WTC11 (cell line): ENCODE results near the gene MCOLN3. TPM values are rescaled to one million over a fixed set of nuclear protein-coding genes. Genes with fewer than 3 reads are reported as not detected.

ENCODE experiments used
- ATAC-seq: fragments of 200-7000 bp; cut with Tn5 transposase; 2 replicates; pipeline ENCODE4 v1.10.0; 2021; ENCODE audit warnings: mild to moderate bottlenecking, moderate library complexity
- CTCF ChIA-PET: fragments of 300-600 bp; sonication (Branson Sonifier 250); formaldehyde crosslinking; loops from one replicate; lab custom pipeline; 2021; ENCODE audit warnings: antibody characterized with exemption; lab: Charles Lee
- POLR2A ChIA-PET: fragments of 350-600 bp; sonication (Branson Sonifier 250); formaldehyde crosslinking; loops from one replicate; lab custom pipeline; 2021; ENCODE audit warnings: antibody characterized with exemption; lab: Charles Lee
- DNase-seq: peaks from one replicate; pipeline ENCODE4 v3.0.0; 2021; ENCODE audit warnings: low spot score
- H3K27ac Mint-ChIP-seq: 2 replicates; pipeline ENCODE4 v1.8.0; 2021; ENCODE audit warnings: mixed read lengths
- H3K27me3 Mint-ChIP-seq: 2 replicates; pipeline ENCODE4 v1.8.0; 2021; ENCODE audit warnings: low read depth, mild to moderate bottlenecking, moderate library complexity, mixed read lengths
- H3K36me3 Mint-ChIP-seq: 2 replicates; pipeline ENCODE4 v1.8.0; 2021; ENCODE audit warnings: mixed read lengths
- H3K4me1 Mint-ChIP-seq: 2 replicates; pipeline ENCODE4 v1.8.0; 2022; ENCODE audit warnings: mixed read lengths
- H3K4me3 Mint-ChIP-seq: 2 replicates; pipeline ENCODE4 v1.8.0; 2021; ENCODE audit warnings: mild to moderate bottlenecking, moderate library complexity, mixed read lengths
- H3K9me3 Mint-ChIP-seq: 2 replicates; pipeline ENCODE4 v1.8.0; 2021; ENCODE audit warnings: mixed read lengths
- ARID4B ChIP-seq: sonication (generic); formaldehyde crosslinking; IDR thresholded peaks from 2 replicates; pipeline ENCODE4 v1.8.0; 2023; ENCODE audit warnings: missing genetic modification reagents, mild to moderate bottlenecking, borderline replicate concordance
- CREB1 ChIP-seq: sonication (generic); formaldehyde crosslinking; IDR thresholded peaks from 2 replicates; pipeline ENCODE4 v1.8.0; 2023; ENCODE audit warnings: mild to moderate bottlenecking, missing genetic modification reagents
- CREM ChIP-seq: sonication (generic); formaldehyde crosslinking; IDR thresholded peaks from 2 replicates; pipeline ENCODE4 v1.8.1; 2022; ENCODE audit warnings: mild to moderate bottlenecking, missing genetic modification reagents, moderate library complexity
- FOXP1 ChIP-seq: sonication (generic); formaldehyde crosslinking; IDR thresholded peaks from 2 replicates; pipeline ENCODE4 v1.8.0; 2022; ENCODE audit warnings: missing genetic modification reagents, mild to moderate bottlenecking, moderate library complexity, borderline replicate concordance
- GTF2I ChIP-seq: fragments of 250-450 bp; sonication (Bioruptor Pico); conservative IDR thresholded peaks from 2 replicates; pipeline ENCODE4 v1.4.0; 2021; ENCODE audit warnings: mild to moderate bottlenecking
- JAZF1 ChIP-seq: fragments of 250-450 bp; sonication (Bioruptor Pico); IDR thresholded peaks from 2 replicates; pipeline ENCODE4 v1.9.0; 2021; ENCODE audit warnings: moderate library complexity, mild to moderate bottlenecking, inconsistent platforms
- NFYB ChIP-seq: sonication (generic); formaldehyde crosslinking; conservative IDR thresholded peaks from 2 replicates; pipeline ENCODE4 v1.8.0; 2022; ENCODE audit warnings: low read depth, missing genetic modification reagents
- NR2C2 ChIP-seq: sonication (generic); formaldehyde crosslinking; IDR thresholded peaks from 2 replicates; pipeline ENCODE4 v1.8.0; 2022; ENCODE audit warnings: mild to moderate bottlenecking, missing genetic modification reagents
- SMAD3 ChIP-seq: sonication (generic); formaldehyde crosslinking; IDR thresholded peaks from 2 replicates; pipeline ENCODE4 v1.8.0; 2022; ENCODE audit warnings: missing genetic modification reagents, mild to moderate bottlenecking, borderline replicate concordance
- TEAD1 ChIP-seq: sonication (generic); formaldehyde crosslinking; IDR thresholded peaks from 2 replicates; pipeline ENCODE4 v1.8.0; 2022; ENCODE audit warnings: mild to moderate bottlenecking, missing genetic modification reagents
- ZNF138 ChIP-seq: sonication (generic); formaldehyde crosslinking; conservative IDR thresholded peaks from 2 replicates; pipeline ENCODE4 v1.8.1; 2022; ENCODE audit warnings: mild to moderate bottlenecking, moderate library complexity, missing genetic modification reagents
- ZNF423 ChIP-seq: fragments of 250-450 bp; sonication (Bioruptor Pico); IDR thresholded peaks from 2 replicates; pipeline ENCODE4 v2.1.2; 2022; ENCODE audit warnings: mild to moderate bottlenecking, moderate library complexity
- total RNA-seq: library from RNA; stranded (reverse); gene quantifications from 3 replicates; pipeline ENCODE4 v1.2.3, GENCODE V29; 2021
- TF ChIP-seq, protein P1 (sequence below): sonication (generic); formaldehyde crosslinking; IDR thresholded peaks from 2 replicates; pipeline ENCODE4 v1.8.0; 2022; ENCODE audit warnings: mild to moderate bottlenecking, missing genetic modification reagents
- TF ChIP-seq, protein P2 (sequence below): sonication (generic); formaldehyde crosslinking; IDR thresholded peaks from 2 replicates; pipeline ENCODE4 v1.8.0; 2022; ENCODE audit warnings: missing genetic modification reagents
- TF ChIP-seq, protein P3 (sequence below): fragments of 250-450 bp; sonication (Bioruptor Pico); IDR thresholded peaks from 2 replicates; pipeline ENCODE4 v1.9.0; 2021; ENCODE audit warnings: mild to moderate bottlenecking
- TF ChIP-seq, protein P4 (sequence below): sonication (generic); formaldehyde crosslinking; IDR thresholded peaks from 2 replicates; pipeline ENCODE4 v1.8.0; 2022; ENCODE audit warnings: mild to moderate bottlenecking, missing genetic modification reagents
- TF ChIP-seq, protein P5 (sequence below): sonication (generic); formaldehyde crosslinking; IDR thresholded peaks from 2 replicates; pipeline ENCODE4 v1.8.1; 2022; ENCODE audit warnings: missing genetic modification reagents, borderline replicate concordance

MCOLN3 gene
- total RNA-seq, 1 experiment from 2014 or later = 6.4 TPM

DNA sequence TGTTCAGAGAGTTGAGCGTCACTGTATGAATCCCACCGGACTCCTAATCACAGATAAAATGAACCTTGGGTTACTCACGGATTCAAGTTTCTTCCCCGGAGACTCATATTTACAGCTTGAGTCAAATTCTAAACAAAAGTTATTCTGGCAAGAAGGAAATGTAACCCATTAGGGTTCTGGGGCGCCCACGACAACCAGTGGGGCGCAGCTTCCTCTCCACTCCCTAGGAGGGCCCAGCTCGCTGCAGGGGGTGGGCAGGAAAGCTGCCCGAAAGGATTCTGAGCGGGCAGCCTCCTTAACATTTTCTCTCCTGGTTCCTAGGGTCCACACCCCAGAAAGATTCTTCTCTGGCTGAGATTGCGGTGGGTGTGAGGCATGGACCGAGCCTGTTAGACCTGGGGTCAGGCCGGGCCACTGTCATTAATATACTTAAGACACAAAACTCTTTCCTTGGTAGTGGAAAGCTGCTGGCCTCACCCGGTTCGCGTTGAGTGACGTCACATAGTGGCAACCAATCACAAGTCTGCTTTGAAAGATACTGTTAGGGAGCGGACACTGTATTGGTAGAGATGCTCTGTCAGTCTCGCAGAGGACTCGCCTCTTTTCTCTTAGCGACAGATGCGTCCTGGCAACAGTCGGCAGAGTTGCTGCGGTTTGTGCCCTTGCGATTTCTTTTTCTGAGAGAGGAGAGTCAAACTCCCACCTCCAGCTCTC, 13.6 kb upstream of the MCOLN3 start:
- TF ChIP-seq, protein P1, sequence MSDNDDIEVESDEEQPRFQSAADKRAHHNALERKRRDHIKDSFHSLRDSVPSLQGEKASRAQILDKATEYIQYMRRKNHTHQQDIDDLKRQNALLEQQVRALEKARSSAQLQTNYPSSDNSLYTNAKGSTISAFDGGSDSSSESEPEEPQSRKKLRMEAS (CRISPR knock-in tag) = no peak
- peak; percentile 84 for TF ChIP-seq ZNF423 (CRISPR knock-in tag)
- TF ChIP-seq, protein P2, sequence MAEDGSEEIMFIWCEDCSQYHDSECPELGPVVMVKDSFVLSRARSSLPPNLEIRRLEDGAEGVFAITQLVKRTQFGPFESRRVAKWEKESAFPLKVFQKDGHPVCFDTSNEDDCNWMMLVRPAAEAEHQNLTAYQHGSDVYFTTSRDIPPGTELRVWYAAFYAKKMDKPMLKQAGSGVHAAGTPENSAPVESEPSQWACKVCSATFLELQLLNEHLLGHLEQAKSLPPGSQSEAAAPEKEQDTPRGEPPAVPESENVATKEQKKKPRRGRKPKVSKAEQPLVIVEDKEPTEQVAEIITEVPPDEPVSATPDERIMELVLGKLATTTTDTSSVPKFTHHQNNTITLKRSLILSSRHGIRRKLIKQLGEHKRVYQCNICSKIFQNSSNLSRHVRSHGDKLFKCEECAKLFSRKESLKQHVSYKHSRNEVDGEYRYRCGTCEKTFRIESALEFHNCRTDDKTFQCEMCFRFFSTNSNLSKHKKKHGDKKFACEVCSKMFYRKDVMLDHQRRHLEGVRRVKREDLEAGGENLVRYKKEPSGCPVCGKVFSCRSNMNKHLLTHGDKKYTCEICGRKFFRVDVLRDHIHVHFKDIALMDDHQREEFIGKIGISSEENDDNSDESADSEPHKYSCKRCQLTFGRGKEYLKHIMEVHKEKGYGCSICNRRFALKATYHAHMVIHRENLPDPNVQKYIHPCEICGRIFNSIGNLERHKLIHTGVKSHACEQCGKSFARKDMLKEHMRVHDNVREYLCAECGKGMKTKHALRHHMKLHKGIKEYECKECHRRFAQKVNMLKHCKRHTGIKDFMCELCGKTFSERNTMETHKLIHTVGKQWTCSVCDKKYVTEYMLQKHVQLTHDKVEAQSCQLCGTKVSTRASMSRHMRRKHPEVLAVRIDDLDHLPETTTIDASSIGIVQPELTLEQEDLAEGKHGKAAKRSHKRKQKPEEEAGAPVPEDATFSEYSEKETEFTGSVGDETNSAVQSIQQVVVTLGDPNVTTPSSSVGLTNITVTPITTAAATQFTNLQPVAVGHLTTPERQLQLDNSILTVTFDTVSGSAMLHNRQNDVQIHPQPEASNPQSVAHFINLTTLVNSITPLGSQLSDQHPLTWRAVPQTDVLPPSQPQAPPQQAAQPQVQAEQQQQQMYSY (CRISPR knock-in tag) = no peak
- peak; percentile 90 for TF ChIP-seq NFYB (CRISPR knock-in tag)
- peak; percentile 86 for TF ChIP-seq CREM
- TF ChIP-seq, all 79 proteins: peak for 3
- ATAC-seq = peak; percentile 100
- Mint-ChIP-seq H3K27ac (peak overlapping the region; percentile 73; the same call in 1 of the 2 replicates), H3K36me3 (no peaks in the 10 kb centered on the region), H3K9me3 (no peaks in the 10 kb centered on the region), H3K4me3 (peak overlapping the region; percentile 90), H3K27me3 (peaks cover 8% of the 10 kb centered on the region), H3K4me1 (peaks cover 25% of the 10 kb centered on the region)
- POLR2A ChIA-PET = no interaction called here
- peak; percentile 91 for DNase-seq
- CTCF ChIA-PET = interaction anchor here (0.8 to 2.9 kb wide), 7 partner anchors 12 to 241 kb away, joined by 3 to 21 read pairs (median 3); partner anchors contain the start of genes C1orf52 and MCOLN3

GRCh38 chr1:85060038-85060437, 11.7 kb upstream of the MCOLN3 start:
- Mint-ChIP-seq H3K36me3 (no peaks in the 10 kb centered on the region), H3K27ac (no peak overlapping the region), H3K27me3 (peaks cover 8% of the 10 kb centered on the region), H3K4me1 (peaks cover 21% of the 10 kb centered on the region), H3K9me3 (no peaks in the 10 kb centered on the region), H3K4me3 (no peak overlapping the region)
- ChIA-PET POLR2A (no interaction called here), CTCF (no interaction called here)
- DNase-seq (no peak), ATAC-seq (no peak)
- TF ChIP-seq GTF2I (CRISPR knock-in tag) = no peak
- TF ChIP-seq, protein P3, sequence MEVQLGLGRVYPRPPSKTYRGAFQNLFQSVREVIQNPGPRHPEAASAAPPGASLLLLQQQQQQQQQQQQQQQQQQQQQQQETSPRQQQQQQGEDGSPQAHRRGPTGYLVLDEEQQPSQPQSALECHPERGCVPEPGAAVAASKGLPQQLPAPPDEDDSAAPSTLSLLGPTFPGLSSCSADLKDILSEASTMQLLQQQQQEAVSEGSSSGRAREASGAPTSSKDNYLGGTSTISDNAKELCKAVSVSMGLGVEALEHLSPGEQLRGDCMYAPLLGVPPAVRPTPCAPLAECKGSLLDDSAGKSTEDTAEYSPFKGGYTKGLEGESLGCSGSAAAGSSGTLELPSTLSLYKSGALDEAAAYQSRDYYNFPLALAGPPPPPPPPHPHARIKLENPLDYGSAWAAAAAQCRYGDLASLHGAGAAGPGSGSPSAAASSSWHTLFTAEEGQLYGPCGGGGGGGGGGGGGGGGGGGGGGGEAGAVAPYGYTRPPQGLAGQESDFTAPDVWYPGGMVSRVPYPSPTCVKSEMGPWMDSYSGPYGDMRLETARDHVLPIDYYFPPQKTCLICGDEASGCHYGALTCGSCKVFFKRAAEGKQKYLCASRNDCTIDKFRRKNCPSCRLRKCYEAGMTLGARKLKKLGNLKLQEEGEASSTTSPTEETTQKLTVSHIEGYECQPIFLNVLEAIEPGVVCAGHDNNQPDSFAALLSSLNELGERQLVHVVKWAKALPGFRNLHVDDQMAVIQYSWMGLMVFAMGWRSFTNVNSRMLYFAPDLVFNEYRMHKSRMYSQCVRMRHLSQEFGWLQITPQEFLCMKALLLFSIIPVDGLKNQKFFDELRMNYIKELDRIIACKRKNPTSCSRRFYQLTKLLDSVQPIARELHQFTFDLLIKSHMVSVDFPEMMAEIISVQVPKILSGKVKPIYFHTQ (CRISPR knock-in tag) = no peak
- no peak for TF ChIP-seq CREB1 (CRISPR knock-in tag)
- TF ChIP-seq ZNF138 (CRISPR knock-in tag) = no peak
- no peak for TF ChIP-seq TEAD1 (CRISPR knock-in tag)
- TF ChIP-seq, protein P4, sequence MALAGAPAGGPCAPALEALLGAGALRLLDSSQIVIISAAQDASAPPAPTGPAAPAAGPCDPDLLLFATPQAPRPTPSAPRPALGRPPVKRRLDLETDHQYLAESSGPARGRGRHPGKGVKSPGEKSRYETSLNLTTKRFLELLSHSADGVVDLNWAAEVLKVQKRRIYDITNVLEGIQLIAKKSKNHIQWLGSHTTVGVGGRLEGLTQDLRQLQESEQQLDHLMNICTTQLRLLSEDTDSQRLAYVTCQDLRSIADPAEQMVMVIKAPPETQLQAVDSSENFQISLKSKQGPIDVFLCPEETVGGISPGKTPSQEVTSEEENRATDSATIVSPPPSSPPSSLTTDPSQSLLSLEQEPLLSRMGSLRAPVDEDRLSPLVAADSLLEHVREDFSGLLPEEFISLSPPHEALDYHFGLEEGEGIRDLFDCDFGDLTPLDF (CRISPR knock-in tag) = no peak
- no peak for TF ChIP-seq JAZF1
- TF ChIP-seq ARID4B = no peak
- no peak for TF ChIP-seq ZNF423 (CRISPR knock-in tag)
- TF ChIP-seq, protein P5, sequence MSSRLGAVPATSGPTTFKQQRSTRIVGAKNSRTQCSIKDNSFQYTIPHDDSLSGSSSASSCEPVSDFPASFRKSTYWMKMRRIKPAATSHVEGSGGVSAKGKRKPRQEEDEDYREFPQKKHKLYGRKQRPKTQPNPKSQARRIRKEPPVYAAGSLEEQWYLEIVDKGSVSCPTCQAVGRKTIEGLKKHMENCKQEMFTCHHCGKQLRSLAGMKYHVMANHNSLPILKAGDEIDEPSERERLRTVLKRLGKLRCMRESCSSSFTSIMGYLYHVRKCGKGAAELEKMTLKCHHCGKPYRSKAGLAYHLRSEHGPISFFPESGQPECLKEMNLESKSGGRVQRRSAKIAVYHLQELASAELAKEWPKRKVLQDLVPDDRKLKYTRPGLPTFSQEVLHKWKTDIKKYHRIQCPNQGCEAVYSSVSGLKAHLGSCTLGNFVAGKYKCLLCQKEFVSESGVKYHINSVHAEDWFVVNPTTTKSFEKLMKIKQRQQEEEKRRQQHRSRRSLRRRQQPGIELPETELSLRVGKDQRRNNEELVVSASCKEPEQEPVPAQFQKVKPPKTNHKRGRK = no peak
- no peak for TF ChIP-seq CREM
- TF ChIP-seq NR2C2 (CRISPR knock-in tag) = no peak
- TF ChIP-seq, protein P1 (CRISPR knock-in tag) = no peak
- no peak for TF ChIP-seq SMAD3
- no peak for TF ChIP-seq FOXP1 (CRISPR knock-in tag)
